HL-60 (cell line): ENCODE data around the gene MALRD1.

ENCODE experiments used
- DNase-seq, 2 experiments: peaks; one replicate each; pipeline ENCODE4 v3.0.0-alpha.2; 2010 to 2020; ENCODE audit warnings: low read depth in 1 of 2, low spot score in 1 of 2
- H3K27ac ChIP-seq: fragments of 250-450 bp; sonication (Bioruptor Pico); replicated peaks from 2 replicates; pipeline ENCODE4 v1.5.1; 2020; ENCODE audit warnings: mild to moderate bottlenecking, moderate library complexity
- H3K27me3 ChIP-seq: fragments of 250-450 bp; sonication (Bioruptor Pico); 2 replicates; pipeline ENCODE4 v1.5.1; 2021; ENCODE audit warnings: mild to moderate bottlenecking, moderate library complexity; ENCODE audit not compliant: insufficient read depth, poor library complexity, severe bottlenecking
- H3K4me3 ChIP-seq: replicated peaks from 2 replicates; pipeline ENCODE4 v1.5.1; 2011; ENCODE audit warnings: mild to moderate bottlenecking, control low read depth, low read length; ENCODE audit not compliant: insufficient read depth
- CTCF ChIP-seq: IDR thresholded peaks from one replicate; pipeline ENCODE4 v1.5.1; 2011; ENCODE audit warnings: low read length, control low read depth, inconsistent platforms; ENCODE audit not compliant: insufficient read depth
- GABPA ChIP-seq: IDR thresholded peaks from 2 replicates; pipeline ENCODE4 v1.6.1; 2012; ENCODE audit warnings: low read depth
- POLR2AphosphoS5 ChIP-seq: IDR thresholded peaks from 2 replicates; pipeline ENCODE4 v1.6.1; 2012; ENCODE audit warnings: low read depth
- REST ChIP-seq: IDR thresholded peaks from 2 replicates; pipeline ENCODE4 v1.6.1; 2012; ENCODE audit warnings: low read depth; ENCODE audit not compliant: insufficient replicate concordance
- SPI1 ChIP-seq: IDR thresholded peaks from 2 replicates; pipeline ENCODE4 v1.6.1; 2012; ENCODE audit warnings: low read depth, mild to moderate bottlenecking, borderline replicate concordance

MALRD1 gene

GRCh38 chr10:19117438-19117837 lies 68.8 kb downstream of the MALRD1 start:
- H3K27me3 ChIP-seq = no peaks in the 10 kb centered on the region
- TF ChIP-seq GABPA (no peak), REST (no peak), SPI1 (no peak), POLR2AphosphoS5 (no peak), CTCF (no peak)
- no peak overlapping the region for H3K27ac ChIP-seq
- no peak overlapping the region for H3K4me3 ChIP-seq
- no peak for DNase-seq

- Histone ChIP-seq H3K4me3 (no peak overlapping the region), H3K27me3 (no peaks in the 10 kb centered on the region), H3K27ac (no peak overlapping the region)
- no peak for TF ChIP-seq GABPA
- TF ChIP-seq CTCF = no peak
- TF ChIP-seq POLR2AphosphoS5 = no peak
- TF ChIP-seq SPI1 = no peak
- TF ChIP-seq REST = no peak
- DNase-seq = no peak
These were observed 70.6 kb downstream of the MALRD1 start for GRCh38 chr10:19119191-19119590.

GRCh38 chr10:19120381-19120908 lies 71.8 kb downstream of the MALRD1 start:
- H3K27me3 ChIP-seq = no peaks in the 10 kb centered on the region
- no peak overlapping the region for H3K4me3 ChIP-seq
- TF ChIP-seq POLR2AphosphoS5 (no peak), GABPA (no peak), CTCF (no peak), SPI1 (no peak), REST (no peak)

More at GRCh38 chr10:19120381-19120908, 71.8 kb downstream of the MALRD1 start:
- DNase-seq = no peak
- no peak overlapping the region for H3K27ac ChIP-seq
